Lower lobe of right lung (tissue), 2 donors: ENCODE measurements around the gene PBOV1. TPM values are rescaled to one million over a fixed set of nuclear protein-coding genes. Genes with fewer than 3 reads are reported as not detected.

ENCODE experiments used
- ATAC-seq, 2 donors: fragments of 200-7000 bp; cut with Tn5 transposase; one replicate each; pipeline ENCODE4 v1.9.1; 2020 to 2022; ENCODE audit warnings: mild to moderate bottlenecking in 2 of 2, moderate library complexity in 2 of 2
- DNase-seq: peaks from one replicate; pipeline ENCODE4 v3.0.0-alpha.2; 2020
- H3K27ac ChIP-seq: fragments of 200-600 bp; one replicate; pipeline ENCODE4 v1.8.0; 2022
- H3K27me3 ChIP-seq: fragments of 200-600 bp; one replicate; pipeline ENCODE4 v1.8.0; 2022; ENCODE audit warnings: low read depth
- H3K36me3 ChIP-seq: fragments of 200-600 bp; one replicate; pipeline ENCODE4 v1.8.0; 2022; ENCODE audit warnings: mild to moderate bottlenecking
- H3K4me1 ChIP-seq: fragments of 200-600 bp; one replicate; pipeline ENCODE4 v1.8.0; 2022
- H3K4me3 ChIP-seq: fragments of 200-600 bp; one replicate; pipeline ENCODE4 v1.8.0; 2022; ENCODE audit warnings: mild to moderate bottlenecking
- H3K9me3 ChIP-seq: fragments of 200-600 bp; one replicate; pipeline ENCODE4 v1.8.0; 2022
- intact Hi-C: fragments of 100-400 bp; cut with DNase I; formaldehyde crosslinking; loops from one replicate; pipeline ENCODE4 v1.11.0; 2022
- total RNA-seq: library from RNA; stranded (reverse); fragmentation: NEBNext Ultra II Directional; extraction: Animal tissue kit (Norgen Biotek cat#: 25700); gene quantifications from one replicate; pipeline ENCODE4 v1.2.1, GENCODE V29; 2021
- TF ChIP-seq, protein P1 (sequence below): fragments of 200-600 bp; IDR thresholded peaks from one replicate; pipeline ENCODE4 v1.8.0; 2022; ENCODE audit warnings: antibody characterized with exemption, mild to moderate bottlenecking
- donor health status: DM: no; HTN: yes; CAD: no; lungs with severe emphysema.

PBOV1 gene
- total RNA-seq, 1 donor from 2014 or later: not detected

DNA sequence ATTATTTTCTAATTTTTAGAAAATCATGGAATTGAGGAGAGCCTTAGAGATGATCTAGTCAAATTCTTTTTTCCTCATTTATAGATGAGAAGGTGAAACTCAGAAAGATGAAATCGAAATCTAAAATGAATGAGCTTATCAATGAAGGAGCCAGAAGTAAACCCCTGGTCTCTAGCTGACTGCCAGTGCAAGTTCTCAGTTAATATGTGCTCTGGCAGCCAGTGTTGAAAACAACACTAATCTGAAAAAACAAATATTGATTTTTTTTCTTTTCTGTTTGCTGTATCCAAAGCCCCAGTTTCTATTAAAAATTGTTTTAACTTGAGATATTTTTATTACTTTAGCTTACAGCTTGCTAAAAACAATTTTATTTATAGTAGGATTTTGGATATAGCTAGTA, 21.5 kb upstream of the PBOV1 start:
- Histone ChIP-seq H3K36me3 (no peaks in the 10 kb centered on the region), H3K4me3 (no peak overlapping the region), H3K4me1 (no peaks in the 10 kb centered on the region), H3K27me3 (no peaks in the 10 kb centered on the region), H3K9me3 (no peaks in the 10 kb centered on the region), H3K27ac (no peak overlapping the region)
- TF ChIP-seq, protein P1, sequence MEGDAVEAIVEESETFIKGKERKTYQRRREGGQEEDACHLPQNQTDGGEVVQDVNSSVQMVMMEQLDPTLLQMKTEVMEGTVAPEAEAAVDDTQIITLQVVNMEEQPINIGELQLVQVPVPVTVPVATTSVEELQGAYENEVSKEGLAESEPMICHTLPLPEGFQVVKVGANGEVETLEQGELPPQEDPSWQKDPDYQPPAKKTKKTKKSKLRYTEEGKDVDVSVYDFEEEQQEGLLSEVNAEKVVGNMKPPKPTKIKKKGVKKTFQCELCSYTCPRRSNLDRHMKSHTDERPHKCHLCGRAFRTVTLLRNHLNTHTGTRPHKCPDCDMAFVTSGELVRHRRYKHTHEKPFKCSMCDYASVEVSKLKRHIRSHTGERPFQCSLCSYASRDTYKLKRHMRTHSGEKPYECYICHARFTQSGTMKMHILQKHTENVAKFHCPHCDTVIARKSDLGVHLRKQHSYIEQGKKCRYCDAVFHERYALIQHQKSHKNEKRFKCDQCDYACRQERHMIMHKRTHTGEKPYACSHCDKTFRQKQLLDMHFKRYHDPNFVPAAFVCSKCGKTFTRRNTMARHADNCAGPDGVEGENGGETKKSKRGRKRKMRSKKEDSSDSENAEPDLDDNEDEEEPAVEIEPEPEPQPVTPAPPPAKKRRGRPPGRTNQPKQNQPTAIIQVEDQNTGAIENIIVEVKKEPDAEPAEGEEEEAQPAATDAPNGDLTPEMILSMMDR: no peak
- DNase-seq: no peak
- intact Hi-C loops: no loop called here
- ATAC-seq: no peak

DNA sequence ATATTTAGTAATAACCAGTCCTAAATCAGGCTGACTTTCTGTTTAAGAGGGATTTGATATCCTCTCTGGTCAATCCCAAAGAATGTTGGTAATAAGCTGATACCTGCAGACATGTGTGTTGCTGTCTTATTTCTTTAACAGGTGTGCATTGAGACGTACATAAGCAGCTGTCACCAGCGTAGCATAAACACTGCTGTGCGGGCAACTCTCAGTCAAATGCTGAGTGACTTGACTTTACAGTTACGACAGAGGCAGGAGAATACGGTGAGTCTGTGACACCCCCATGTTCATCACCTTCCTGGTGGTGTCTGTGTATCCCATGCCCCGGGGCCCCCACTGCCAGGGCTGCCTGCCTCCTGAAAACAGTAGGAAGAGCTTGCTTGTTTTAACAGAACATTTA, 20.1 kb upstream of the PBOV1 start:
- H3K27ac ChIP-seq: no peak overlapping the region
- H3K27me3 ChIP-seq: no peaks in the 10 kb centered on the region
- no peaks in the 10 kb centered on the region for H3K9me3 ChIP-seq
- no peak overlapping the region for H3K4me3 ChIP-seq
- DNase-seq: no peak
- H3K36me3 ChIP-seq: no peaks in the 10 kb centered on the region
- no peak for ATAC-seq
- H3K4me1 ChIP-seq: no peaks in the 10 kb centered on the region
- intact Hi-C loops: no loop called here
- TF ChIP-seq, protein P1: no peak

DNA sequence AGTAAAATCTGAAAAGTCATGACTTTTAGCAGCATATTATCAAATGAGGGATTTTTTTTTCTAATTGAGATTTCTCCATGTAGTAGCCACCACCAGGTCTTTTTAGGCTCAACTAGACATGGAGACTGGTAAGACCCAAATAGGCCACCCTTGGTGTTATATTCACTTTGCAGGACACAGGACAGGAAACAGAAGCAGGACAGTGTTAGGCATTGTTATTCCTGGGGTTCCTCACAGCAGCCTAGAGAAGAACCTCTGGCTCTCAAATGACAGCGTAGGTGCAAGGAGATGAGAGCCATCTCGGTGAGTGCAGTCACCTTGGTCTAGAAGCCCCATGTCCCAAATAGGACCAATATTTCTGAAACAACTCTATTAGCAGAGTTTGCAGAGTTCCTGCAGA, 19.2 kb upstream of the PBOV1 start:
- no peak overlapping the region for H3K27ac ChIP-seq
- intact Hi-C loops: no loop called here
- no peaks in the 10 kb centered on the region for H3K36me3 ChIP-seq
- TF ChIP-seq, protein P1: no peak
- ATAC-seq (no peak), DNase-seq (no peak)
- H3K4me1 ChIP-seq: no peaks in the 10 kb centered on the region
- no peaks in the 10 kb centered on the region for H3K9me3 ChIP-seq
- H3K4me3 ChIP-seq: no peak overlapping the region
- no peaks in the 10 kb centered on the region for H3K27me3 ChIP-seq

DNA sequence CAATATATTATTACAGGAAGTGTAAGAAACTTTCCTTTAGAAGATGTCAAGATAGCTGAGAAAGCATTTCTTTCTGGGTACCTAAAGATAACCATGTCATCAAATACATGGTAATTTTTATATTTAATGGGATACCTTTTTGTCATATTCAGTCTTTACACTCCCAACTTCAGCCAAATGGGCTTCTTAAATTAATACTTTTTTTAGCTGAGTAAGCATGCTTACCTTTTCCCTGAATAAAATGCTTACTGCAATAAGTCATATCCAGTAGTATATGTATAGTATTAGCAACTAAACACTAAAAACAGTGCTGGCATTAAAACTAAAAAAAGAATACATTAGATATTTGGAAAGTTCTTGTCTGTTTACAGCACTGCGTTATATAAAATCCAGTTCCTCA, 17.4 kb upstream of the PBOV1 start:
- TF ChIP-seq, protein P1: no peak
- ATAC-seq: no peak
- no peaks in the 10 kb centered on the region for H3K27me3 ChIP-seq
- H3K27ac ChIP-seq: no peak overlapping the region
- H3K4me3 ChIP-seq: no peak overlapping the region
- peaks cover 13% of the 10 kb centered on the region for H3K4me1 ChIP-seq
- no peaks in the 10 kb centered on the region for H3K36me3 ChIP-seq
- no peak for DNase-seq
- intact Hi-C loops: no loop called here
- no peaks in the 10 kb centered on the region for H3K9me3 ChIP-seq

DNA sequence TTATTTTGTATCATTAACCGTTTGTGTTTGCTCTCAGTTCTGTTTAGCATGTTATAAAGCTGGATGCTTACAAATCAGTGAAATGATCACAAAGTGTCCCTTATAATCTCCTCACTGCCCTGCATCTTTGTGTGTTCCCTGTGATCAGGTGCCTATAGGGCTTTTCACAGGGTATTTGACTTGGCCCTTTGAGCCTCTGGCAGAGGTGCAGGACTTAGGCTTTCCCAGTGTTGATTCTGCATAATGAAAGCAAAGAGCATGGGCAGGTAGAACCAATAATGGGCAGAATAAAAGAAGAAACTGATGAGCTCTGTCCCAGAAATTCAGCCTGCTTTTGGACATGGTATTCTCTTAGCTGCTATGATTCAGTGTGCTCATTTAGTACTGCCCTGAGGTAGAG, 16.9 kb upstream of the PBOV1 start:
- intact Hi-C loops: no loop called here
- no peak overlapping the region for H3K4me3 ChIP-seq
- H3K9me3 ChIP-seq: no peaks in the 10 kb centered on the region
- no peaks in the 10 kb centered on the region for H3K36me3 ChIP-seq
- TF ChIP-seq, protein P1: no peak
- no peak for DNase-seq
- no peak for ATAC-seq
- H3K27me3 ChIP-seq: no peaks in the 10 kb centered on the region
- peaks cover 13% of the 10 kb centered on the region for H3K4me1 ChIP-seq
- no peak overlapping the region for H3K27ac ChIP-seq

DNA sequence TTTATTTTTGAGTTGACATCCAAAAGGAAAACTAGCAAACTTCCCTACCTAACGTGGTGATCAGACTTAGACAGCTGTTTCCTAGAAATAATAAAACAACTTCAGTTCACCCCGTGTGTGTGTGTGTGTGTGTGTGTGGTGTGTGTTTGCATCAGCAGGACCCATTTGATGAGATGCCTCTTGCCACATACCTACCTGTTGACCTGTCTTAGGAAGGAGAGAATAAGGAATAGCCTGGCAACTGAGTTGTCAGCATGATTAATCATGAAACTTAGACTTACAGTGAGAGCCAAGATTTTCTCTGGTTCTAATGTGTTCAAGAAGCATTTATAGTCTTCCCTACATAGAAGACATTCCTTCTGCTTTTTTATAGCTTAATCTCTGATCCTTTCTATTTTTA, 16.1 kb upstream of the PBOV1 start:
- no peak for ATAC-seq
- Histone ChIP-seq H3K36me3 (no peaks in the 10 kb centered on the region), H3K27ac (no peak overlapping the region), H3K4me1 (peaks cover 13% of the 10 kb centered on the region), H3K4me3 (no peak overlapping the region), H3K9me3 (no peaks in the 10 kb centered on the region), H3K27me3 (no peaks in the 10 kb centered on the region)
- intact Hi-C loops: no loop called here
- TF ChIP-seq, protein P1: no peak
- DNase-seq: no peak
